H1 (cell line): Measurements from ENCODE around the gene PAK1IP1. TPM values are rescaled to one million over a fixed set of nuclear protein-coding genes. Genes with fewer than 3 reads are reported as not detected.

Experiments used
- BACH1 ChIP-seq: IDR thresholded peaks from 2 replicates; pipeline ENCODE4 v1.6.1; 2012; ENCODE audit warnings: low read length, improper control_type of control experiment
- BRCA1 ChIP-seq: IDR thresholded peaks from 2 replicates; pipeline ENCODE4 v1.6.1; 2012; ENCODE audit warnings: low read depth, low read length, improper control_type of control experiment
- CHD2 ChIP-seq: IDR thresholded peaks from 2 replicates; pipeline ENCODE4 v1.6.1; 2012; ENCODE audit warnings: low read length, improper control_type of control experiment
- CTBP2 ChIP-seq: IDR thresholded peaks from 2 replicates; pipeline ENCODE4 v1.7.0; 2011; ENCODE audit warnings: borderline replicate concordance, mild to moderate bottlenecking, moderate library complexity, mixed read lengths, low read length; ENCODE audit not compliant: insufficient read depth, insufficient read length
- CTCF ChIP-seq, 3 experiments: IDR thresholded peaks; 1 replicate in 2 of 3; 2 replicates in 1 of 3; pipeline versions ENCODE4 v1.5.1 to v1.6.1; 2011; ENCODE audit warnings: low read length in 3 of 3, mild to moderate bottlenecking in 3 of 3, inconsistent platforms in 2 of 3, low read depth in 1 of 3, moderate library complexity in 1 of 3; ENCODE audit not compliant: insufficient read depth in 1 of 3; ENCODE audit errors: control extremely low read depth in 1 of 3
- E2F6 ChIP-seq: IDR thresholded peaks from 2 replicates; pipeline ENCODE4 v1.6.1; 2012; ENCODE audit warnings: inconsistent platforms
- EP300 ChIP-seq, 2 experiments: IDR thresholded peaks; 1 replicate in 1 of 2; 2 replicates in 1 of 2; pipeline ENCODE4 v1.6.1; 2011 to 2012; ENCODE audit warnings: low read depth in 2 of 2, low read length in 2 of 2, mild to moderate bottlenecking in 2 of 2, borderline replicate concordance in 1 of 2, inconsistent platforms in 1 of 2, moderate library complexity in 1 of 2
- FOSL1 ChIP-seq: IDR thresholded peaks from 2 replicates; pipeline ENCODE4 v1.6.1; 2011; ENCODE audit warnings: mild to moderate bottlenecking, low read depth, low read length, moderate library complexity; ENCODE audit not compliant: insufficient read depth
- GTF2F1 ChIP-seq: IDR thresholded peaks from 2 replicates; pipeline ENCODE4 v1.6.1; 2012; ENCODE audit warnings: low read depth, low read length, improper control_type of control experiment, borderline replicate concordance
- KDM4A ChIP-seq: IDR thresholded peaks from one replicate; pipeline ENCODE4 v1.7.1; 2012; ENCODE audit warnings: low read depth, mild to moderate bottlenecking, moderate library complexity, low read length, inconsistent platforms; ENCODE audit not compliant: severe bottlenecking
- SAP30 ChIP-seq: fragments of 300-600 bp; sonication (generic); IDR thresholded peaks from 2 replicates; pipeline ENCODE4 v1.7.1; 2012; ENCODE audit warnings: low read length, moderate library complexity, mild to moderate bottlenecking, inconsistent platforms; ENCODE audit not compliant: insufficient read depth, insufficient replicate concordance
- SIRT6 ChIP-seq: IDR thresholded peaks from one replicate; pipeline ENCODE4 v1.7.1; 2012; ENCODE audit warnings: low read length, inconsistent platforms
- SIX5 ChIP-seq: IDR thresholded peaks from 2 replicates; pipeline ENCODE4 v1.6.1; 2011; ENCODE audit warnings: mild to moderate bottlenecking, low read depth, low read length
- SP1 ChIP-seq: IDR thresholded peaks from 2 replicates; pipeline ENCODE4 v1.6.1; 2011; ENCODE audit warnings: low read depth, low read length
- SP2 ChIP-seq: IDR thresholded peaks from 2 replicates; pipeline ENCODE4 v1.6.1; 2012; ENCODE audit warnings: mild to moderate bottlenecking, low read length, inconsistent platforms
- USF2 ChIP-seq: IDR thresholded peaks from 2 replicates; pipeline ENCODE4 v1.6.1; 2011; ENCODE audit warnings: low read length, improper control_type of control experiment
- YY1 ChIP-seq: IDR thresholded peaks from 2 replicates; pipeline ENCODE4 v1.6.1; 2011; ENCODE audit warnings: low read depth, mild to moderate bottlenecking, low read length
- polyA plus RNA-seq, 7 experiments: library from polyadenylated mRNA; depleted of rRNA in 3 of 7; stranded (reverse) in 5 of 7; unstranded in 2 of 7; fragments of >200 nt in 5 of 7; fragments of 200-250 nt in 2 of 7; gene quantifications; 1 replicate in 5 of 7; 2 replicates in 1 of 7; 4 replicates in 1 of 7; pipeline versions ENCODE4 v1.2.1 to v1.2.3, GENCODE V29; 2011 to 2013; ENCODE audit warnings: missing spikeins in 2 of 7, mixed read lengths in 2 of 7
- total RNA-seq: library from RNA; stranded (reverse); fragmentation: NEBNext Ultra II Directional; extraction: Animal tissue kit (Norgen Biotek cat#: 25700); gene quantifications from 2 replicates; pipeline ENCODE4 v1.2.1, GENCODE V29; 2021

The PAK1IP1 gene
- total and polyA plus RNA-seq, 2 of the 8 experiments (the other 6 are each of a cell fraction or from before 2014, with no cell fraction given), result 19.7 to 43.6 TPM

GRCh38 chr6:10747251-10747972 lies 52.6 kb downstream of the PAK1IP1 start, which contains the start of gene TMEM14B (continued):
- no peak for TF ChIP-seq CTCF (IDR thresholded peaks at IDR 0.05; ENCODE audit: control extremely low read depth in 1 of 3, insufficient read depth in 1 of 3, low read depth in 1 of 3, low read length in 3 of 3)
- peak; percentile 83 for TF ChIP-seq E2F6
- no peak for TF ChIP-seq SAP30
- peak; percentile 77 for TF ChIP-seq KDM4A
- no peak for TF ChIP-seq BACH1
- no peak for TF ChIP-seq EP300 (IDR thresholded peaks at IDR 0.05; ENCODE audit: borderline replicate concordance in 1 of 2, low read depth in 2 of 2, low read length in 2 of 2)
- TF ChIP-seq USF2, result 0 out of 2 replicates have a peak, but pooled peaks have one; percentile 6
- TF ChIP-seq SP2, result no peak
- TF ChIP-seq GTF2F1, result peak; percentile 44; the same call in 1 of the 2 replicates
- TF ChIP-seq SP1, result peak; percentile 83
- no peak for TF ChIP-seq CTBP2
- no peak for TF ChIP-seq YY1
- TF ChIP-seq BRCA1, result no peak
- TF ChIP-seq FOSL1, result no peak
- no peak for TF ChIP-seq SIX5
- no peak for TF ChIP-seq CHD2
- no peak for TF ChIP-seq SIRT6
